Measurements from ENCODE around the gene SLC4A4. TPM values are rescaled to one million over a fixed set of nuclear protein-coding genes. Genes with fewer than 3 reads are reported as not detected.

The SLC4A4 gene
- total and polyA plus RNA-seq, 2 donors (not counting 1 experiment from before 2014, with no cell fraction given): 12.2 to 33.4 TPM

DNA sequence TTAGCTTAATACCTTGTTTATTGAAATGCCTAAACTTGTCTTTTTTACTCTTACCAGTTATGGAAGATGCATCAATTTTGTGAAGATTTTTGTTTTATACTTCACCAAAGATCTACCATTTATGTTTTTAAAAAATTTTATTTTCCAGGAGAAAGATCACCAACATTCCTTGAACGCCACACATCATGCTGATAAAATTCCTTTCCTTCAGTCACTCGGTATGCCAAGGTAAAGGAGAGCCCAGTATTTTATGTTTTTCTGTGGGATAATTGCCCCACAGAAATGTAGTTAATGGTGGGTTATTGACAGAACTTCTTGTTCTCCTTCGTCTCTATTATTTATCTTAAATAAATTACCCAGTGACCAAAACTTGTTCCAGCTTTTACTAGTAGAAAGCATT lies 228.0 kb downstream of the SLC4A4 start:
- Histone ChIP-seq H3K9me3 (ENCODE audit: control insufficient read depth, insufficient read depth, low read depth, low read length) (no peaks in the 10 kb centered on the region), H3K27ac (ENCODE audit: insufficient read depth, low read length) (no peak overlapping the region), H3K4me3 (replicated peaks in 1 of 4; ENCODE audit: control extremely low read depth in 1 of 4, insufficient read depth in 1 of 4, low read depth in 3 of 4, low read length in 4 of 4) (no peak overlapping the region), H4K20me1 (ENCODE audit: control insufficient read depth, extremely low read depth, insufficient read depth, low read length) (no peaks in the 10 kb centered on the region), H3K27me3 (ENCODE audit: control insufficient read depth, insufficient read depth, low read length) (no peaks in the 10 kb centered on the region), H3K79me2 (ENCODE audit: control insufficient read depth, insufficient read depth, low read length) (no peaks in the 10 kb centered on the region), H3K9ac (ENCODE audit: insufficient read depth, low read length) (no peak overlapping the region), H2AFZ (ENCODE audit: low read length) (no peak overlapping the region), H3K4me2 (ENCODE audit: extremely low read depth, insufficient read depth, low read length) (no peak overlapping the region), H3K36me3 (ENCODE audit: control insufficient read depth, insufficient read depth, low read length) (no peaks in the 10 kb centered on the region), H3K4me1 (ENCODE audit: control insufficient read depth, extremely low read depth, insufficient read depth, low read length) (no peaks in the 10 kb centered on the region)
- peak in 1 of 2 donors; percentile 21 for DNase-seq (ENCODE audit: low read depth in 2 of 2)
- TF ChIP-seq, protein P1, sequence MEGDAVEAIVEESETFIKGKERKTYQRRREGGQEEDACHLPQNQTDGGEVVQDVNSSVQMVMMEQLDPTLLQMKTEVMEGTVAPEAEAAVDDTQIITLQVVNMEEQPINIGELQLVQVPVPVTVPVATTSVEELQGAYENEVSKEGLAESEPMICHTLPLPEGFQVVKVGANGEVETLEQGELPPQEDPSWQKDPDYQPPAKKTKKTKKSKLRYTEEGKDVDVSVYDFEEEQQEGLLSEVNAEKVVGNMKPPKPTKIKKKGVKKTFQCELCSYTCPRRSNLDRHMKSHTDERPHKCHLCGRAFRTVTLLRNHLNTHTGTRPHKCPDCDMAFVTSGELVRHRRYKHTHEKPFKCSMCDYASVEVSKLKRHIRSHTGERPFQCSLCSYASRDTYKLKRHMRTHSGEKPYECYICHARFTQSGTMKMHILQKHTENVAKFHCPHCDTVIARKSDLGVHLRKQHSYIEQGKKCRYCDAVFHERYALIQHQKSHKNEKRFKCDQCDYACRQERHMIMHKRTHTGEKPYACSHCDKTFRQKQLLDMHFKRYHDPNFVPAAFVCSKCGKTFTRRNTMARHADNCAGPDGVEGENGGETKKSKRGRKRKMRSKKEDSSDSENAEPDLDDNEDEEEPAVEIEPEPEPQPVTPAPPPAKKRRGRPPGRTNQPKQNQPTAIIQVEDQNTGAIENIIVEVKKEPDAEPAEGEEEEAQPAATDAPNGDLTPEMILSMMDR (conservative IDR thresholded peaks at IDR 0.05 in 1 of 2, IDR thresholded peaks at IDR 0.05 in 1 of 2; ENCODE audit: low read depth in 1 of 2, low read length in 2 of 2): no peak
- TF ChIP-seq EZH2 (IDR thresholded peaks at IDR 0.05; ENCODE audit: low read length, missing control alignments): no peak

DNA sequence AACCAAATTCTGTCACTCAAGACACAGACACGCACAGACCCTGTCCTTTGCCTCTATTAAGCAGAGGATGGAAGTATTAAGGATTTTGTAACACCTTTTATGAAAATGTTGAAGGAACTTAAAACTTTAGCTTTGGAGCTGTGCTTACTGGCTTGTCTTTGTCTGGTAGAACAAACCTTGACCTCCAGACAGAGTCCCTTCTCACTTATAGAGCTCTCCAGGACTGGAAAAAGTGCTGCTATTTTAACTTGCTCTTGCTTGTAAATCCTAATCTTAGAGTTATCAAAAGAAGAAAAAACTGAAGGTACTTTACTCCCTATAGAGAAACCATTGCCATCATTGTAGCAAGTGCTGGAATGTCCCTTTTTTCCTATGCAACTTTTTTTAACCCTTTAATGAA lies 229.3 kb downstream of the SLC4A4 start:
- Histone ChIP-seq H3K36me3 (ENCODE audit: control insufficient read depth, insufficient read depth, low read length) (no peaks in the 10 kb centered on the region), H3K4me1 (ENCODE audit: control insufficient read depth, extremely low read depth, insufficient read depth, low read length) (no peaks in the 10 kb centered on the region), H3K27me3 (ENCODE audit: control insufficient read depth, insufficient read depth, low read length) (no peaks in the 10 kb centered on the region), H3K4me2 (ENCODE audit: extremely low read depth, insufficient read depth, low read length) (no peak overlapping the region), H2AFZ (ENCODE audit: low read length) (no peak overlapping the region), H3K27ac (ENCODE audit: insufficient read depth, low read length) (no peak overlapping the region), H4K20me1 (ENCODE audit: control insufficient read depth, extremely low read depth, insufficient read depth, low read length) (no peaks in the 10 kb centered on the region), H3K9me3 (ENCODE audit: control insufficient read depth, insufficient read depth, low read depth, low read length) (no peaks in the 10 kb centered on the region), H3K9ac (ENCODE audit: insufficient read depth, low read length) (no peak overlapping the region), H3K79me2 (ENCODE audit: control insufficient read depth, insufficient read depth, low read length) (no peaks in the 10 kb centered on the region), H3K4me3 (replicated peaks in 1 of 4; ENCODE audit: control extremely low read depth in 1 of 4, insufficient read depth in 1 of 4, low read depth in 3 of 4, low read length in 4 of 4) (no peak overlapping the region)
- no peak for TF ChIP-seq EZH2 (IDR thresholded peaks at IDR 0.05; ENCODE audit: low read length, missing control alignments)
- TF ChIP-seq, protein P1 (conservative IDR thresholded peaks at IDR 0.05 in 1 of 2, IDR thresholded peaks at IDR 0.05 in 1 of 2; ENCODE audit: low read depth in 1 of 2, low read length in 2 of 2): no peak
- no peak for DNase-seq (ENCODE audit: low read depth in 2 of 2)

DNA sequence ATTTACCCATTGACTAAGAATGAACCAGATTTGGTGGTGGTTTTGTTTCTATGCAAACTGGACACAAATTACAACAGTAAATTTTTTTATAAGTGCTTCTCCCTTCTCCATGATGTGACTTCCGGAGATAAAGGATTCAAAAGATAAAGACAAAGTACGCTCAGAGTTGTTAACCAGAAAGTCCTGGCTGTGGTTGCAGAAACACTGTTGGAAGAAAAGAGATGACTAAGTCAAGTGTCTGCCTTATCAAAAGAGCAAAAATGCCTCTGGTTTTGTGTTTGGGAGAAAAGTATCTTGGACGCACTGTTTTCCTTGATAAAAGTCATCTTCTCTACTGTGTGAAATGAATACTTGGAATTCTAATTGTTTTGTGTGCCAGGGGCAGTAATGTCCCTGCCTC lies 231.7 kb downstream of the SLC4A4 start:
- Histone ChIP-seq H3K4me2 (ENCODE audit: extremely low read depth, insufficient read depth, low read length) (no peak overlapping the region), H3K36me3 (ENCODE audit: control insufficient read depth, insufficient read depth, low read length) (no peaks in the 10 kb centered on the region), H3K27me3 (ENCODE audit: control insufficient read depth, insufficient read depth, low read length) (no peaks in the 10 kb centered on the region), H3K4me1 (ENCODE audit: control insufficient read depth, extremely low read depth, insufficient read depth, low read length) (no peaks in the 10 kb centered on the region), H3K9me3 (ENCODE audit: control insufficient read depth, insufficient read depth, low read depth, low read length) (no peaks in the 10 kb centered on the region), H3K27ac (ENCODE audit: insufficient read depth, low read length) (no peak overlapping the region), H4K20me1 (ENCODE audit: control insufficient read depth, extremely low read depth, insufficient read depth, low read length) (no peaks in the 10 kb centered on the region), H3K79me2 (ENCODE audit: control insufficient read depth, insufficient read depth, low read length) (no peaks in the 10 kb centered on the region), H3K9ac (ENCODE audit: insufficient read depth, low read length) (no peak overlapping the region), H3K4me3 (replicated peaks in 1 of 4; ENCODE audit: control extremely low read depth in 1 of 4, insufficient read depth in 1 of 4, low read depth in 3 of 4, low read length in 4 of 4) (no peak overlapping the region), H2AFZ (ENCODE audit: low read length) (no peak overlapping the region)
- no peak for TF ChIP-seq EZH2 (IDR thresholded peaks at IDR 0.05; ENCODE audit: low read length, missing control alignments)
- TF ChIP-seq, protein P1 (conservative IDR thresholded peaks at IDR 0.05 in 1 of 2, IDR thresholded peaks at IDR 0.05 in 1 of 2; ENCODE audit: low read depth in 1 of 2, low read length in 2 of 2): no peak
- DNase-seq (ENCODE audit: low read depth in 2 of 2): peak in 1 of 2 donors; percentile 89

Measured in fibroblast of lung (primary cell).